HG02870 (cell line): Measurements from ENCODE around the gene BMP2K.

Source experiments
- ATAC-seq: cut with Tn5 transposase; IDR thresholded peaks from one replicate; pipeline ENCODE4 v1.9.1; 2021; ENCODE audit warnings: mild to moderate bottlenecking, moderate library complexity; ENCODE audit not compliant: unreplicated experiment

BMP2K gene

DNA sequence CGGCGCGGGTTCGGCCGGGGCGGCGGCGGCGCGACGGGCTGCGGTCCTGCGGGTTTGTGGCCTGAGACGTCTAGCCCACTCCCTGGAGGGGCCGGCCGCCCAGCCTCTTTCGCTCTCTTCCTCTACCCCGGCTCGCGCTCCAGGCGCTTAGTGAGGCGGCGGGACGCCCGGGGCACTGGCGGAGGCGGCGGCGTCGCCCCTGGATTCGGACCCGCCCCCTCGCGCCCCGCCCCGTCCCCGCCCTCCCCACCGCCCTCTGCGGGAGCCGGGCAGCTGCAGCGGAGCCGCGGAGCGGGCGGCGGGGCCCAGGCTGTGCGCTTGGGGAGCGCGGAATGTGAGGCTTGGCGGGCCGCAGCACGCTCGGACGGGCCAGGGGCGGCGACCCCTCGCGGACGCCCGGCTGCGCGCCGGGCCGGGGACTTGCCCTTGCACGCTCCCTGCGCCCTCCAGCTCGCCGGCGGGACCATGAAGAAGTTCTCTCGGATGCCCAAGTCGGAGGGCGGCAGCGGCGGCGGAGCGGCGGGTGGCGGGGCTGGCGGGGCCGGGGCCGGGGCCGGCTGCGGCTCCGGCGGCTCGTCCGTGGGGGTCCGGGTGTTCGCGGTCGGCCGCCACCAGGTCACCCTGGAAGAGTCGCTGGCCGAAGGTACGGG is at the start of gene BMP2K:
Gene BMP2K, plus strand, starts transcription at position 272 of the 650 bp plus-strand sequence. Its CDS starts 194 bp downstream, at position 466.
- peak; percentile 68 for ATAC-seq

- no peak for ATAC-seq
Observed at GRCh38 chr4:78726546-78726945, 49.6 kb upstream of the BMP2K start.

DNA sequence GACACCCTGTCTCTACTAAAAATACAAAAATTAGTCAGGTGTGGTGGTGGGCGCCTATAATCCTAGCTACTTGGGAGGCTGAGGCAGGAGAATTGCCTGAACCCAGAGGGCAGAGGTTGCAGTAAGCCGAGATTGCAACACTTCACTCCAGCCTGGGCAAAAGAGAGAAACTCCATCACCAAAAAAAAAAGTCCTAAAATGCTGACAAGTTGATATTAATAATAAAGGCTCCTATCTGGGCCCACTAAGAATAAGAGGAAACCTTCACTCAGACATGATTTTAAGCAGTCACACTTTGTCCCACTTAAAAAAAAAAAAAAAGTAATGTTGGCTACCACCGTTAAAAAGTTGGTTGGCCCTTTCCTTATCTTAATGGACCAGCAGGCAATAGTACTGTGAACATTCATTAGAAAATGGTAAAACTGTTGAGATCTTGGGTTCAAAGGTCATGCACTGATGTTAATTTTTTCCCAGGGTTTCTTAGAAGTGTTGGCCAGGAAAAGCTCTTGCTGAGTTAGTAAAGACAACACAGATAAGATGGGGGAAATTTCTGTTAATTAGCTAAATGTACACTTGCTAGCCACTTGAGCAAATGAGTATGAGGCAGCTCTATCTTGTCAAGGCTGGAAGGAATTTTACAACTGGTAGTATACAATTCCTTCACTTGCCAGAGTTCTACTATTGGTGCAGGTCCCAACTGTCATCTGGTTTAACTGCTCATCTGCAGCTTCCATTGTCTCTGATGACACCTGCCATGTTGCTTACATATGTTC is 43.6 kb upstream of the BMP2K start:
- ATAC-seq = no peak

DNA sequence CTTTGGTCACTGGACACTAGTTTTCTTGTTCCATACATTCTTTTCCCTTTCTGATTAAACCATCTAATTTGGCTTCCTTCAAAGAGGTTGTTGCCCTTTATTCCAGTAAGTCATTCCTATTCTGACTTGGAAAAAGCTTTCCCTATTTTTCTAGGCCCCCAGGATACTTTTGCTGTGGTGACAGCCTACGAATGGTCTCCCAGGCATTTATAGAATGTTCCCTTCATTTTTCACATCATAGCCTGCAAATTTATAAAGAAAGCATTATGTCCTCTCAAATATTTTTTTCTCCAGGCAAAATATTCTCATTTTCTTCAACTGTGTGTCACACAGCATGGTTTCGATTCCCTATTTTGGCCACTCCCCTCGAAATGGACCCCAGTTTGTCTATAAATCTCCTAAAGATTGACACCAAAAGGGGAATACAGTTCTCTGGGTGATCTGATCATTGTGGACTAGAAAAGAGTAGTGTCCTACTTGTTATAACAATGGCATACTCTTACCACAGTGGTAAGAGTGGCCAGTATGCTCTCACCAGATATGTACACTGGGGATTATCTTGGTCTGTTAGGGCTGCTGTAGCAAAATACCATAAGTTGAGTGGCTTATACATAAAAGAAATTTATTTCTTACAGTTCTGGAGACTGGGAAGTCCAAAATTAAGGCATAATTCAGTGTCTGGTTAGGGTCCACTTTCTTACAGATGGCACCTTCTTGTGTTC is 41.5 kb upstream of the BMP2K start:
- no peak for ATAC-seq

DNA sequence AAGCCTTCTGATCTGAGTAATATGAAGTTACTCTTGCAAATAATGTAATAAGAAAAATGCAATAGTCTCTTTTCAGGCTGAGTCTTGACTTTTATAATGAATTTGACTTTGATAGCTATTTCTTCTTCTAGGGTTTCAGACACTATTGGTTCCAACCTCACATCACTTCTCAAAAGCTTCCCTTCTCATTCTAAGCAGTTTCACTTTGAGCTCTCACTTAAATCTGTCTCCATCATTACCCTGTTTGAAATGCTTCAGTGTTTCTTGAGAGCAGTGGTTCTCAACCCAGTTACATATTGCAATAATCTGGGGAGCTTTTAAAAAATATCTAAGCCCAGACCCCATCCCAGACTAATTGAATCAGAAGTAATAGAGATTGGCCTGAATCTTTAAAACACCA is 40.5 kb upstream of the BMP2K start:
- peak; percentile 77 for ATAC-seq

DNA sequence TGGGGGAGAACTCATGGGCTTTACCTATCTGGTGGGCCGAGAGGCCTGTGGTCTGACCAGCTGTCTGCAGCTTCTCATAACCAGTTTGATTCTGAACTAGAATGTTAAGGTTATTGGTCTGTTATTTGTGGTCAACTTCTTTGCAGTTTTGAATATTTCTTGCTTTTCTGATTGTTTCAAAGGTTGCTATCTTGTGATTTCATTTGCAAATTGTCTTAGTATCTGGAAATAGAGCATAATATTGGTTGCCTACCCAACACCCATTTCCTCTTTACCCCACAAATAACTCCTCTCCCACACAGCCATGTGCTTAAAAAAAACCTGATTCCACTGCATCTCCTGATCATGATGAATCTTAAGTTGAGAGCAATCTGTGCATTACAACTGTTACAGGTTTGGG is 39.1 kb upstream of the BMP2K start:
- peak; percentile 65 for ATAC-seq

GRCh38 chr4:78737973-78738372 is 38.2 kb upstream of the BMP2K start:
- no peak for ATAC-seq

DNA sequence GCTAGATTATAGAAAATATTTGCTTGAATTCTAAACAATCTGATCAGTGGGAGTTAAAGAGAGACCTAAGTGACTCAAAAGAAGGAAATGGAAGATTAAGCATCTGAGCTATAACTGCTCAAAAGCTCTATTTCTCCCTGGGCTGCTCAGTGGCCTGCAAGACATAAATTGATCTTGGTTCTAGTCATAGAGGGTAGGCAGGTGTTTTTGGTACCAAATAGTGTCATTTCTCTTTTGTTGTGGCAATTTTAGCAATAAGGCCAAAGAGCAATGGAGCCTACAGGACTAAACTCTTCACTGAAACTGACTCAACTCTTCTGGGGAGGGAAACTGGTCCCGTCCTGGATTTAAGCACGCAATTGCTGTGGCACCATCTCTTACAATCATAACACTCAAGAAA is 33.9 kb upstream of the BMP2K start:
- ATAC-seq = peak; percentile 87

DNA sequence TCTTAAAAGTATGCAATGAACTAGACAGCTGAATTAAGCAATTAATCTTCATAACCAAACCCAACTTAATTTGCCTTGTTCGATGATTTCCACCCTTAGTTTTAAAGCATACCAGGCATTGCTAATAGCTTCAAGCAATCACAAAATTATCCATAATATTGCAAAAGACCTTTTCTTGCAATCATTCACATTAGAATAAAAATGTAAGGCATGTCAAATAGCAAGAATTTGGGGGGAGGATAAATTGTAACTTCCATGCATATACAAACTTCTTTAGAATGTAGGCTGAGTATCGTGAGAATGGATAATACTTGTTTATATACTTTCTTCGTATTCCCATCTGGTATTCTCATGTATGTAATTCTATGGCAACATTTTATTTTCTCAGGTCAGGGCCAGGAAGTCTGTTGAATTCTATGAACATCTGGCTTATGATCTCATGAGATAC is 28.7 kb upstream of the BMP2K start:
- no peak for ATAC-seq

DNA sequence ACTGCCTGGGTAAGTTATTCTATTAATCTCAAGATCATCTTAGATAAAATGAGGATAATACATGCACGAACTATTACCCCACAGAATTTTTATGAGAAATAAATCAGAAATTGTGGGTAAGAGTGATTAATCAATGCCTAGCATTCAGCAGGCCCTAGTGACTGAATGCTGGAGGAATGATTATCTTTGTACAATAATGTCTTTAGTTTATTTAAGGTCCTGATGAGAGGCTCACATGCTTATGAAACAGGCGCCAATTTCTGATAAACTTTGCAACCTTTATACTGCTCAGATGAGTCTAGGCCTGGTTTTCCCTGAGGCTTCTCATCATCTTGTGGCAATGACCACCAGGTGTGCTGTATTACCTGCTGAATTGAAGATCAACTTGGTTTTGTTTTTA is 27.8 kb upstream of the BMP2K start:
- ATAC-seq = no peak

- ATAC-seq = peak; percentile 27
Observed at GRCh38 chr4:78749258-78749971, 26.7 kb upstream of the BMP2K start.

GRCh38 chr4:78749972-78750727 is 26.0 kb upstream of the BMP2K start:
- ATAC-seq = peak; percentile 93

- no peak for ATAC-seq
Observed at GRCh38 chr4:78753091-78753490, 23.1 kb upstream of the BMP2K start.

DNA sequence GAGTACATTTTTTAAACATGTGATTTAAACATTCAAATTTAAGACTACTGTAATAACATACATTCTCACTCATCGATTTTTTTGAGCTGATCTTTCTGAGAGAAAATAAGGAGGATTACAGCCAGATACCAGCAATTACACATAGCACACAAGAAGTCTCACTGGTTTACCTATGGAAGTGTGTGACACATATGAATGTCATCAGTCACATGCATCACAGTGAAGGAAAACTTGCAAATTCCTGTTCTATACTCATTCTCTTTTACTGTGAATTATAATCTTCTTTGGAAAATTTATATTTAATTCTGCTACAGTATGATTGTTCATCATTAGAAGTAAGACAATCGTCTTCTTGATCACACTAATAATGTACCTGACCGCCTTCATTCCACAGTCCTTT is 21.3 kb upstream of the BMP2K start:
- no peak for ATAC-seq

DNA sequence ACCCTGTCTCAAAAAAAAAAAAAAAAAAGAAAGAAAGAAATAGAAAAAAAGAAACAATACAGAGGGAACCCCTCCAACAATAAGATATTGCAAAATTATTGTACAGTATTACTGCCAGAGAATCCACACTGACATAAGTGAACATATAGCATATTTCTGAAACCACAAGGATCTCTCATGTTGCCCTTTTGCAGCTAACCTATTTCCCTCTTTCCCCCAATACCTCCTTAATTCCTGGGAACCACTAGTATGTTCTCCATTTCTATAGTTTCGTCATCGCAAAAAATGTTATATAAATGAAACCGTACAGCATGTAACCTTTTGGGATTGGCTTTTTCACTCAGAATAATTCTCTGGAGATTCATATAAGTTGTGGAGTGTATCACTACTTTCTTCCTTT is 20.0 kb upstream of the BMP2K start:
- no peak for ATAC-seq

DNA sequence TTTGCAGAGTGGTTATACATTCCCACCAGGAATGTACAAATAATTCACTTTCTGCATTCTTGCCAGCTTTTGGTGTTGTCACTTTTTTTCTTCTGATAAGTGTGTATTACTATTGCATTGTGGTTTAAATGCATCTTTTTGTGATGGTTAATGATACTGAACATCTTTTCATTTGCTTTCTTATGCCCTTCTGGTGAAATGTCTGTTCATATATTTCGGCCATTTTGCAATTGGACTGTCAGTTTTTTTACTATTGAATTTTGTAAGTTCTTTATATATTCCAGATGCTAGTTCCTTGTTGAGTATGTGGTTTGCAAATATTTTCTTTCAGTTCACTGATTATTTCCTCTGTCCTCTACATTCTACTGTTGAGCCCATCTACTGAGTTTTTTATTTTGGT is 19.4 kb upstream of the BMP2K start:
- no peak for ATAC-seq

GRCh38 chr4:78757574-78757973 is 18.6 kb upstream of the BMP2K start:
- ATAC-seq = no peak

DNA sequence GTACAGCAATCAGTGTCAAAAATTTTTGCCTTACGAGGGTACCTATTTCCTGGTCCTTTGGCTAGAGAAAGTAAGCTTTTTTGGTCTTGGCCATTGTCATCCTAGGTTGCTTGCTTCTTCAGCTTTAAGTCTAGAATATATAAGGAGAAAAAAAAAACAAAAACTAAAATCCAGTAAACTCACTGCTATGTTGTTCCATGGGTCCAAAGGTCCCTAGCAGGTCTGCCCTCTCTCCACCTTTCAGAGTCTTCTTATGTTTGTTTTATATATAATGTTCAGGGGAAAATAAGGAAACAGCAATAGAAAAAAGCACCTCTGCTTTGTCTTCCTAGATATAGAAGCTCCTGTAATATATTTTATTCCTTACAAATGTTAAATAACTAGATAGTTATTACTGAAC is 18.1 kb upstream of the BMP2K start:
- no peak for ATAC-seq

DNA sequence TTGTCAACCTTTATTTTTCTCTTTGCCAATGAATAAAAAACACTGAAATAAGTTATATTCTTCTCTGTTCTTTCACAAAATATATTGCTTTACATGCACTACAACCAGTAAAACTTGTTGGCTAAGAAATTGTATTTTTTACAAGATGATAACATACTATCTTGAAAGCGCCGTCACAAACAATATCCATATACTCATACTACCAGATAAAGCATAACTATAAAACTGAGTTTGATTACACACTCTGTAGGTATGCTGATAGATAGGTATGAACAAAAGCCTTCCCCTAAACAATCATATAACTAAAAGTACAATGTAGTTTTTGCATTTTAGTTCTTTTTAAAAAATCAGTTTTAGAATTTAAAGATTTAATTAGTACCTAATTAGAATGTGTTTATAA is 13.6 kb upstream of the BMP2K start:
- ATAC-seq = no peak

GRCh38 chr4:78763251-78763650 is 12.9 kb upstream of the BMP2K start:
- ATAC-seq = no peak
